Endothelial cell of umbilical vein (primary cell): Measurements from ENCODE around the gene PPP1R15B.

Source experiments
- CTCF ChIP-seq, 2 donors: IDR thresholded peaks; 1 replicate in 1 of 2; 2 replicates in 1 of 2; pipeline ENCODE4 v1.5.1; 2011; ENCODE audit warnings: low read length in 2 of 2, mild to moderate bottlenecking in 2 of 2, moderate library complexity in 2 of 2, control low read depth in 1 of 2, inconsistent platforms in 1 of 2, low read depth in 1 of 2; ENCODE audit not compliant: insufficient read depth in 1 of 2; ENCODE audit errors: extremely low read depth in 1 of 2
- FOS ChIP-seq: IDR thresholded peaks from 2 replicates; pipeline ENCODE4 v1.6.1; 2011; ENCODE audit warnings: mild to moderate bottlenecking, low read length, moderate library complexity, borderline replicate concordance; ENCODE audit not compliant: insufficient read depth
- MAX ChIP-seq: IDR thresholded peaks from 2 replicates; pipeline ENCODE4 v1.6.1; 2011; ENCODE audit not compliant: insufficient read depth, insufficient read length
- POLR2AphosphoS5 ChIP-seq: IDR thresholded peaks from 2 replicates; pipeline ENCODE4 v1.6.1; 2012; ENCODE audit warnings: low read depth, mild to moderate bottlenecking, control low read depth, low read length, moderate library complexity; ENCODE audit not compliant: insufficient read depth

GRCh38 chr1:204356997-204357396 lies 54.6 kb downstream of the PPP1R15B start:
- no peak for TF ChIP-seq MAX
- TF ChIP-seq FOS, result no peak
- no peak for TF ChIP-seq CTCF (IDR thresholded peaks at IDR 0.05; ENCODE audit: extremely low read depth in 1 of 2, insufficient read depth in 1 of 2, low read depth in 1 of 2, low read length in 2 of 2)
- no peak for TF ChIP-seq POLR2AphosphoS5
